IMR-90 (cell line): ENCODE results near the gene ITSN1.

Source experiments
- CTCF ChIP-seq: conservative IDR thresholded peaks from 2 replicates; pipeline ENCODE4 v1.5.1; 2012; ENCODE audit warnings: mild to moderate bottlenecking, low read depth, low read length, improper control_type of control experiment
- ELK1 ChIP-seq: fragments of 150-350 bp; IDR thresholded peaks from 2 replicates; pipeline ENCODE4 v1.6.1; 2016; ENCODE audit warnings: low read depth, mild to moderate bottlenecking, low read length, moderate library complexity, borderline replicate concordance
- FOS ChIP-seq: fragments of 150-350 bp; IDR thresholded peaks from 2 replicates; pipeline ENCODE4 v1.6.1; 2016; ENCODE audit warnings: low read depth, low read length
- MAFK ChIP-seq: IDR thresholded peaks from 2 replicates; pipeline ENCODE4 v1.6.1; 2012; ENCODE audit warnings: low read depth, low read length, improper control_type of control experiment
- MXI1 ChIP-seq: IDR thresholded peaks from 2 replicates; pipeline ENCODE4 v1.6.1; 2012; ENCODE audit warnings: low read depth, mild to moderate bottlenecking, low read length, moderate library complexity, borderline replicate concordance
- NFE2L2 ChIP-seq: fragments of 150-350 bp; IDR thresholded peaks from 2 replicates; pipeline ENCODE4 v1.6.1; 2016; ENCODE audit warnings: low read depth, mild to moderate bottlenecking, low read length
- POLR2A ChIP-seq: IDR thresholded peaks from 2 replicates; pipeline ENCODE4 v1.6.1; 2012; ENCODE audit warnings: mild to moderate bottlenecking, low read depth, low read length
- RFX5 ChIP-seq: IDR thresholded peaks from 2 replicates; pipeline ENCODE4 v1.8.0; 2012; ENCODE audit warnings: low read depth, mild to moderate bottlenecking, low read length, moderate library complexity
- SMC3 ChIP-seq: fragments of 150-350 bp; IDR thresholded peaks from 2 replicates; pipeline ENCODE4 v1.6.1; 2016; ENCODE audit warnings: low read depth, mild to moderate bottlenecking, antibody characterized with exemption, low read length, moderate library complexity
- USF2 ChIP-seq: fragments of 150-350 bp; IDR thresholded peaks from 2 replicates; pipeline ENCODE4 v1.6.1; 2017; ENCODE audit warnings: mild to moderate bottlenecking, antibody characterized with exemption, low read length, low read depth

GRCh38 chr21:33755354-33755753 lies 113.1 kb downstream of the ITSN1 start:
- TF ChIP-seq CTCF: no peak
- no peak for TF ChIP-seq RFX5
- no peak for TF ChIP-seq ELK1
- no peak for TF ChIP-seq MAFK
- TF ChIP-seq POLR2A: no peak
- no peak for TF ChIP-seq SMC3
- TF ChIP-seq USF2: no peak
- TF ChIP-seq FOS: no peak
- no peak for TF ChIP-seq MXI1
- TF ChIP-seq NFE2L2: no peak
